Ishikawa (cell line): ENCODE data around the gene HOPX.

Source experiments
- CEBPB ChIP-seq: IDR thresholded peaks from 2 replicates; pipeline ENCODE4 v1.6.1; 2012
- RAD21 ChIP-seq: IDR thresholded peaks from 2 replicates; pipeline ENCODE4 v1.6.1; 2012; ENCODE audit warnings: low read depth
- TAF1 ChIP-seq: IDR thresholded peaks from 2 replicates; pipeline ENCODE4 v1.6.1; 2012; ENCODE audit warnings: low read depth, mild to moderate bottlenecking
- TEAD4 ChIP-seq: IDR thresholded peaks from 2 replicates; pipeline ENCODE4 v1.6.1; 2012
- TF ChIP-seq, protein P1 (sequence below): IDR thresholded peaks from 2 replicates; pipeline ENCODE4 v1.6.1; 2012; ENCODE audit warnings: low read depth, mild to moderate bottlenecking

- TF ChIP-seq TAF1 = no peak
- TF ChIP-seq CEBPB = no peak
- TF ChIP-seq, protein P1, sequence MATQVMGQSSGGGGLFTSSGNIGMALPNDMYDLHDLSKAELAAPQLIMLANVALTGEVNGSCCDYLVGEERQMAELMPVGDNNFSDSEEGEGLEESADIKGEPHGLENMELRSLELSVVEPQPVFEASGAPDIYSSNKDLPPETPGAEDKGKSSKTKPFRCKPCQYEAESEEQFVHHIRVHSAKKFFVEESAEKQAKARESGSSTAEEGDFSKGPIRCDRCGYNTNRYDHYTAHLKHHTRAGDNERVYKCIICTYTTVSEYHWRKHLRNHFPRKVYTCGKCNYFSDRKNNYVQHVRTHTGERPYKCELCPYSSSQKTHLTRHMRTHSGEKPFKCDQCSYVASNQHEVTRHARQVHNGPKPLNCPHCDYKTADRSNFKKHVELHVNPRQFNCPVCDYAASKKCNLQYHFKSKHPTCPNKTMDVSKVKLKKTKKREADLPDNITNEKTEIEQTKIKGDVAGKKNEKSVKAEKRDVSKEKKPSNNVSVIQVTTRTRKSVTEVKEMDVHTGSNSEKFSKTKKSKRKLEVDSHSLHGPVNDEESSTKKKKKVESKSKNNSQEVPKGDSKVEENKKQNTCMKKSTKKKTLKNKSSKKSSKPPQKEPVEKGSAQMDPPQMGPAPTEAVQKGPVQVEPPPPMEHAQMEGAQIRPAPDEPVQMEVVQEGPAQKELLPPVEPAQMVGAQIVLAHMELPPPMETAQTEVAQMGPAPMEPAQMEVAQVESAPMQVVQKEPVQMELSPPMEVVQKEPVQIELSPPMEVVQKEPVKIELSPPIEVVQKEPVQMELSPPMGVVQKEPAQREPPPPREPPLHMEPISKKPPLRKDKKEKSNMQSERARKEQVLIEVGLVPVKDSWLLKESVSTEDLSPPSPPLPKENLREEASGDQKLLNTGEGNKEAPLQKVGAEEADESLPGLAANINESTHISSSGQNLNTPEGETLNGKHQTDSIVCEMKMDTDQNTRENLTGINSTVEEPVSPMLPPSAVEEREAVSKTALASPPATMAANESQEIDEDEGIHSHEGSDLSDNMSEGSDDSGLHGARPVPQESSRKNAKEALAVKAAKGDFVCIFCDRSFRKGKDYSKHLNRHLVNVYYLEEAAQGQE = no peak
- no peak for TF ChIP-seq TEAD4
- TF ChIP-seq RAD21 = no peak
These were observed 22.6 kb downstream of the HOPX start for GRCh38 chr4:56658528-56658927.
